Measurements from ENCODE around the gene NCKAP5.

- TF ChIP-seq MAX (IDR thresholded peaks at IDR 0.05), result no peak
- TF ChIP-seq CTCF (IDR thresholded peaks at IDR 0.05; ENCODE audit: control extremely low read depth in 1 of 3, insufficient read depth in 1 of 3, low read depth in 1 of 3, low read length in 3 of 3), result no peak
- TF ChIP-seq EZH2 (IDR thresholded peaks at IDR 0.05; ENCODE audit: low read depth, low read length, severe bottlenecking), result no peak
- TF ChIP-seq HDAC2 (IDR thresholded peaks at IDR 0.05; ENCODE audit: borderline replicate concordance in 1 of 2, low read depth in 2 of 2, low read length in 2 of 2), result no peak
- no peak for TF ChIP-seq POLR2AphosphoS5 (IDR thresholded peaks at IDR 0.05; ENCODE audit: low read depth, low read length)
- no peak for TF ChIP-seq YY1 (IDR thresholded peaks at IDR 0.05; ENCODE audit: low read depth, low read length)
- TF ChIP-seq SP2 (IDR thresholded peaks at IDR 0.05; ENCODE audit: low read length), result no peak
- TF ChIP-seq EP300 (IDR thresholded peaks at IDR 0.05; ENCODE audit: borderline replicate concordance in 1 of 2, low read depth in 2 of 2, low read length in 2 of 2), result no peak
- TF ChIP-seq JUND (IDR thresholded peaks at IDR 0.05; ENCODE audit: low read length), result no peak
Measured at GRCh38 chr2:133293544-133294353, 274.5 kb downstream of the NCKAP5 start.
